Gastrocnemius medialis (tissue), 4 donors: ENCODE measurements around the gene RBPJL.

ENCODE experiments used
- POLR2A ChIP-seq, 2 donors: fragments of 450-650 bp; IDR thresholded peaks; one replicate each; pipeline ENCODE4 v1.6.1; 2017; ENCODE audit warnings: antibody characterized with exemption in 2 of 2, mild to moderate bottlenecking in 2 of 2, moderate library complexity in 2 of 2
- TF ChIP-seq, protein P1 (sequence below), 5 experiments: fragments of 450-650 bp in 3 of 5; fragments of 200-600 bp in 2 of 5; sonication (generic) in 2 of 5; IDR thresholded peaks in 4 of 5; conservative IDR thresholded peaks in 1 of 5; 1 replicate in 4 of 5; 2 replicates in 1 of 5; pipeline ENCODE4 v1.5.1; 2016 to 2019; ENCODE audit warnings: antibody characterized with exemption in 5 of 5, mild to moderate bottlenecking in 3 of 5, moderate library complexity in 3 of 5

GRCh38 chr20:45275338-45275737 is 31.3 kb upstream of the RBPJL start:
- no peak for TF ChIP-seq POLR2A (IDR thresholded peaks at IDR 0.05)
- TF ChIP-seq, protein P1, sequence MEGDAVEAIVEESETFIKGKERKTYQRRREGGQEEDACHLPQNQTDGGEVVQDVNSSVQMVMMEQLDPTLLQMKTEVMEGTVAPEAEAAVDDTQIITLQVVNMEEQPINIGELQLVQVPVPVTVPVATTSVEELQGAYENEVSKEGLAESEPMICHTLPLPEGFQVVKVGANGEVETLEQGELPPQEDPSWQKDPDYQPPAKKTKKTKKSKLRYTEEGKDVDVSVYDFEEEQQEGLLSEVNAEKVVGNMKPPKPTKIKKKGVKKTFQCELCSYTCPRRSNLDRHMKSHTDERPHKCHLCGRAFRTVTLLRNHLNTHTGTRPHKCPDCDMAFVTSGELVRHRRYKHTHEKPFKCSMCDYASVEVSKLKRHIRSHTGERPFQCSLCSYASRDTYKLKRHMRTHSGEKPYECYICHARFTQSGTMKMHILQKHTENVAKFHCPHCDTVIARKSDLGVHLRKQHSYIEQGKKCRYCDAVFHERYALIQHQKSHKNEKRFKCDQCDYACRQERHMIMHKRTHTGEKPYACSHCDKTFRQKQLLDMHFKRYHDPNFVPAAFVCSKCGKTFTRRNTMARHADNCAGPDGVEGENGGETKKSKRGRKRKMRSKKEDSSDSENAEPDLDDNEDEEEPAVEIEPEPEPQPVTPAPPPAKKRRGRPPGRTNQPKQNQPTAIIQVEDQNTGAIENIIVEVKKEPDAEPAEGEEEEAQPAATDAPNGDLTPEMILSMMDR (IDR thresholded peaks at IDR 0.05 in 4 of 5, conservative IDR thresholded peaks at IDR 0.05 in 1 of 5), result no peak
